ENCODE data around the gene AIFM1.

Gene AIFM1

DNA sequence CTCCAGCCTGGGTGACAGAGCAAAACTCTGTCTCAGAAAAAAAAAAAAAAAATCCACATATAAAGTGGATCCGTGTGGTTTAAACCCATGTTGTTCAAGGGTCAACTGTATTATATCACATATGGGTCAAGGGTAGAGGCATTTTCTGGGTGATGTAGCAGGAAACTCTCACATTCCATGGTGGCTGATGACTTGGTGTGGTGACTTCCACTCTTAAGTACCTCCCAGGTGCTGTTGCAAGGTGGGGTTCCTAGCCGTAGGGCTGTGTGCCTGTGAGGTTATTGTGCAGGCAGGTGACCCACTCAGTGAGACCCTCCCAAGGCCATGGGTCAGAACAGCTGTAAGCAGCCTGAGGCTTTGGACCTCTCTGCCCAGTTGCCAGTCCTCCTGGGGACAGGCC is 72.4 kb downstream of the AIFM1 start:
- DNase-seq (ENCODE audit: low spot score): no peak

DNA sequence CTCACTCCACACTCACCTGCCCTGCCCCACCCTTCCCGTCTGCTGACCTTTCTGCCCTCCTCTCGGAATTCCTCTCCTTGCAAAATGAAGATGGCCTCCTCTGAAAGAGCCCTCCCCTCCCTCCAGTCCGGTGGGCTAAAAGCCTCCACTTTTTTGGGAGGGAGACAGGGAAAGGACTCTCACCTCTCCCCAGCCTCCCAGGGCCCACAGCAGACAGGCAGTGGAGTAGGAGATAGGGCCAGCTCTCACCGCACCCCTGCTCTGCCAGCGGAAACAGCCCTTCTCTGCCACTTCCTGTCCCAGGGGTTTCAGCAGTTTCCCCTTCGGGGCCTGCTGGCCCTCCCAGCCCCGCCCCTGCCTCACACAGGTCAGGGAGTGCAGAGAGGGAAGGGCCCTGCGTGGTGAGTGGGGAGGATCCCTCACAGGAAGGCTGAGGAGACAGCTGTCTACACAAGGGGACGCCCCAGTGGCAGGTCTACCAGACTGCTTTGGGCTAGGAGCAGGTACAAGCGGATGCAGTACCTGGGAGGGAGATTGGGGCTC is 73.6 kb downstream of the AIFM1 start:
- no peak for DNase-seq (ENCODE audit: low spot score)

DNA sequence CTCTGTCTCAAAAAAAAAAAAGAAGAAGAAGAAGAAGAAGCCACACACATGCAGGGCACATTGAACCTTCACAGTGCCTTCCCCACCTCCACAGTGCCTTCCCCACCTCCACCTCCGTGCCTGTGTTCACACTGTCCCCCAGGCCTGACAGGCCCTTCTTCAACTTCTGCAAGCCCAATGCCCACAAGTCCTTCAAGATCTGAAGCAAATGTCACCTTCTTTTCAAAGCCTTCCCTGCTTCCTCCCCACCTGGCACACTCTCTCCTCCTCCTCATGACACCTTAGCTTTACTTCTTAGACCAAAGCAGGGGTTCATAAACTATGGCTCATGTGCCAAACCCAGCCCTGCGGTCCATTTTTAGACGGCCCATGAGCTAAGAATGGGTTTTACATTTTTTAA is 75.3 kb downstream of the AIFM1 start:
- no peak for DNase-seq (ENCODE audit: low spot score)

DNA sequence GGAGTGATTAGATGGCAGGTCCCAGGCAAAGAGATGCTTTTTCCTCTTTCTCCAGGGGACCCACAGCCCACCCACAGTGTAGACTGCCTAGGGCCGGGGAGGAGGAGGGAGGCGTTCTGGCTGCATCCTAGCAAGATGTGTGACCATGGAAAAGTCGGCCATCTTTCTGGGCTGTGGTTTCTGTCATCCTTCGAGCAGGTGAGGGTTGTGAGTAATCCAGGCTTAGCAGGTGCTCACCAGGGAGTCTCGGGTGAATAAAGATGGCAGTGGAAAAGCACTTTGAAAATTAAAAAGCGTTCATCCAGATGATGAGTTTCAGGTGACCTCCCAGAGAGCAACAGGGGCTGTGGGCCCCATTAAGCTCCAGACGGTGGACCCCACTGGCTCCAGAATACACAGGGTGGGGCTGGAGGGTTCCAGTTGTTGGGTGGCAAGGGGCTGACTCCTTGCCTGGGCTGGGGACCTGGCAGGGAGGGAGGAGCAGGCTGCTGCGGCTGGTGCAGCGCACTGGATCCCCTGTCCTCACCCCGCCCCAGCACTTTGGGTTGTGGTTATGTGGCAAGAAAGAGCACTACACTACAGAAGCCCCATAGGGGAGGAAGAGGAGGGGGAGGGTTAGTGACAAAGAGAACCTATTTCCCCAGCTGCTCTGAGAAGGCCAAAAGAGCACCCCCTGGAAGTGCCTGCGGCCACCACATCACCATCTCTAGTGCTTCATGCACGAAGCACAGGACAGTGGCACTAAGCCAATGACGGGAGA is 79.0 kb downstream of the AIFM1 start:
- no peak for DNase-seq (ENCODE audit: low spot score)

DNA sequence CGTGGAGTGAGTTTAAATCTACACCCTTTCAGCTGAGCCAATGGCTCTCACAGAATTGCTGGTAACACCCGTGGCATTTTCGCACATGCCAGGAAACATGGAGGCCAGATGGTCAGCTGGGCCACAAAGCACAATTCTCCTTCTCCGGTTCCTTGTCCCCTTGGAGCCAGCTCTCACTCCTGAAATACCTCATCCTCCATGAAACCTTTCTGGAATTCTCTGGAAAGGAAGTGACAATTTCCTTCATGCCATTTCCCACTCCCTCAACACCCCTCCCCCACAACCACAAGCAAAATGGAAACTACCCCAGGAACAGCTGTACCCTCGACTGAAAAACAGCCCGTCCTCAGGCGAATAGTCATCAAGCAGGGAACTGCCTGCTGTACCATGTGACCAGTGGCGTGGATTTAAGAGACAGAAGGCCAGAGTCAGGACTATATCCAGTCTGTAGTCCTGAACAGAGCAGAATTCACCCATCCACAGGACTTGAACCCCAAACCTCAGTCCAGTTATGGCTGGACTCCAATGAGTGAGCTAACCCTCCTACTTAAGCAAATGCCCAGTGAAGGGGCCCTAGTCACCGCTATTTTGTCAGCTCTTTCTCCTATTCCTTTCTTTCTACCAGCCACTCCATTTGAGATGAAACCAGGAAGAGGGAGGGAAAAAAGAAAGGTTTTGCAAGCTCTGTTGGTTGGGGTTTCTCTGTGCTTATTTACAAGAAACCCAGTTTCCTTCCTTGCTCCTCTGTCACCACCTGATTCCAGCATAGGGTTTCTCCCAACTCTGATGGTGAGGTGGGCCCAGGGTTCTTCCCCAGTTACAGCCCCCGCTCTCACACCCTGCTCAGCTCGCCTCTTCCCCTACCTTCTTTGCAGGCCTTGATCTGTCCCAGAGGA is 79.8 kb downstream of the AIFM1 start:
- DNase-seq (ENCODE audit: low spot score): no peak

DNA sequence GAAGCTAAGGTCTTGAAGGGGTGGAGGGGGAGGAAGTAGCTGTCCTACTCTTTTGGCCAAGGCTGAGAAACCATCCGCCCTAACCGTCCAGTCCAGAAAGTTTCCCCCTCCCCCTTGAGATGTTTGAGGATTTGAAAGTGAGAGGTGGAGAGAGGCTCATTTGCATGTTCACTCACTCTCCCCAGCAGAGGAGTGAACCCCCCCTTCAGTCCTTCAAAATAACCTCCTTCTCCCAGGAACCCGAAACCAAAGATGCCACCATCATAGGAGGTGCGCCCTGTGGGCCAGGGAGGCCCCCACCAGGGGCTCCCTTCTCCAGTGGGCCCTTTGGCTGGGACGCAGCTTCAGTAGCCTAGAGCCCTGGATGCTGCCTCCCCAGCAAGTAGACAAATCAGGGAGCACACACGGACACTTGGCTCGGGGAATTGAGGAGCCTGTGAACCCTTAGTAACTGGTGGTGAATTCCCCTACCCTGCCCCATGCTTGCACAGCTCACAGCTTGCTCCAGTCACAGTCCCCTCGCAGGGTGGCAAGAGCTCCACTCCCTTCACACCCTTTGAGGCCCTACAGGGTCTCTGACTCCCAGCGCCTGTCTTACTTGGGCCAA is 80.9 kb downstream of the AIFM1 start:
- DNase-seq (ENCODE audit: low spot score): no peak

DNA sequence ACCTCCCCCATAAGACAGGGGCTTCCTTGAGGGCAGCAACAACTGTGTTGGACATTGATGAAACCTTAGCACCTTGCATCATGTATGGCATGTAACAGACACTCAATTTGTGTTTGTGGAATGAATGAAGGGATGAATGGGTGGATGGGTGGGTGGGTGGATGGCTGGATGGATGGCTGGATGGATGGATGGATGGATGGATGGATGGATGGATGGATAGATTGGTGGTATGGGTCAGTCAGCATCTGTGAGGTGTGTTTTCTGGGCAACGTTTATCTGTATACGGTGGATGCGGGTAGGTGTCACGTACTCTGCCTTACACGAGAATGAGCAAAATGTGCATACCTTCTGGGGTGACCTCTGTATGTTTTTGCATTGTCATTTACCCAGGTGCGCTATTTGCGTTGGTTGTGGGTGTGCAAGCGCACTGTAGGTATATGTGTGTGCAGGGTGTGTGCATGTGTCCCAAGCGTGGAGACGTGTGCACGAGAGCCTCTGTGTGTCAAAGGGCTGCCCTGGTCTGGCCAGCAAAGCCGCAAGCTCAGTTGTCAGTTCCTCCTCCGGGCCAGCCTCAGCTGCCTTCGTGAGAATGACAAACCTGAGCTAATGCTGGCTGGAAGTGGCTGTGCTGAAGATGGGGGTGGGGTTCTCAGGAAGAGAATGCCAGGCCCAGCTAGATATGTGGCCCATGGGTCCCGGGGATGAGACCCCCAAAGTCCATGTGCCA is 81.8 kb downstream of the AIFM1 start:
- DNase-seq (ENCODE audit: low spot score): no peak

DNA sequence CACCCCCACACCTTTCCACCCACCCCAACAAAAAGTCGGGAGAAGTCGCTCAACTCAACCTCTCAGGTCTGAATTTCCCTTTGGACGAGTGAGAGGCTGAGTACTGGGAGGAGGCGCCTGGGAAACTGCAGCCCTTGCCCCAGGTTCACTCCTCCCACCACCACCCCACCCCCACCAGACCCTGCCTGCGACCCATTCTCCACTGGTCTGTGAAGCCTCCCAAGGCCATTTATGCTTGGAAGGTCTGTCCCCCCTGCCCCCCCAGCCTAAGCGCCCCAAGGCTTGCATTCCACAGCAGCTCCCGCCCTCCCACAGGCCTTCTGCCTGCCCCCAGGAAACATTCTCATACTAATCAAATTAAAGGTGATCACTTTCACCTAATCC is 82.5 kb downstream of the AIFM1 start:
- DNase-seq (ENCODE audit: low spot score): no peak

DNA sequence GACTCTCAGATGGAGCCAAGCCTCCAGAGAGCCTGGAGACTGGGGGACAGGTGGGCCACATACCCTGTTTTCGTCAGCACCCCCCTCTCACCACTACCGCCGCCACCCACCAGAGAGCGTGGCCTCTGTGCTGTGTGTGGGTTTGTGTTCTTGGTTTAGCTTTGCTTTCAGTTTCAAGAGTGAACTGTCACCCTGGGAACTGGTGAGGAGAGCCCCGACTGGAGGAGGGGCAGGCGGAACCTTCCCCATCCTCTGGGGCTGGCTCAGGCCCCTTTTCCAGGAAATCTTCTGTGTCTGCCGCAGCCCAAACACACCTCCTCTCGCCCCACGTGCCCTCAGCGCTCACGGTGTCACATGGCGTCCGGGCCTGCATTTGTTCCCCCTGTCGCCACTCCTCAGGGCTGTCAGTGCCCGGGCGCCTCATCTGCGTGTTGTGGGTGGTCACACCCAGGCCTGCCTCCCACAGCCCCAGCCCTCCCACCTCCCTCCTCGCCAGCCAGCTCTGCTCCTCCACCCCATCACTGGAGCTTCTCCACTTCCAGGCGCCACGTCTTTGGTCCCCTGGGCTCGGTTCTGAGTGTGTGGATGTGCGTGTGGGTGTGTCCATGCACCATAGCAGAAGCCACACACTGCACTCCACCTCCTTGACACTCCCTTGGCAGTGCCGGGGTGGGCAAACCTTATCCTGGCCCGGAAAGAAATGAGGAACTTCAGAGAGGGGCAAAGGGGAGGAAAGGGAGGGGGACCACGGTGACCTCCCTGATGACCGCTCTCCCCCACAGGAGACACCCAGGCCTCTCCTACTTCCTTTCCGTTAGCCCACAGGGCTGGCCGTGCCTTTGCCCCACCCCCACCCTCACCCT is 83.2 kb downstream of the AIFM1 start:
- no peak for DNase-seq (ENCODE audit: low spot score)

DNA sequence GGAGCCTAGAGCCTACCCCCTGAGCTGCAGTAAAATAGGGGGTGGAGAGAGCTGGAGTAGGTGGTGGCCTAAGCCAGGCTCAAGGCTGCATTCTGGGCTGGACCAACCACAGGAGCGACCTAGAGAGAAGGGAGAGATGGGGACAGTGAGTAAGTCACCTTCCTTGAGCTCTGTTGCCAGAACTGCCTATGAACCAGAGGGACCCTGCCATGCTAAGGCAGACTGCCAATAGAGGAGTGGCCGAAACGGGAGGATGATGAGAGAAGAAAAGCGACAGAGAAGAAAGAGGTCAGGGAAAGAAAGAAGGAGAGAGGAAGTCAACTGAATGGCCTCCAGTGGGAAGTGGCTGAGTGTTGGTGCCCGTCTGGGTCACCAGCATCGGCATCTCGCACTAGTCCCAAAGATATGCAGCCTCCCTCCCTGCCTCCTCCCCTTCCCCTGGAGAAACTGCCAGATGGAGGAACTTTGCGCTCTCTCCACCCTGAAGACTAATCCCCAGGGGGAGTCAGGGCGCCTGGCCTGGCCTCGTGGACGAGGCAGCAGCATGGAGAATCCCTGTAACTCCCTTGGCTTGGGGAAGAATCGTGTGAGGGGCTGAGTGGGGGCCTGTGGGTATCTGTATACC is 84.1 kb downstream of the AIFM1 start:
- DNase-seq (ENCODE audit: low spot score): no peak

DNA sequence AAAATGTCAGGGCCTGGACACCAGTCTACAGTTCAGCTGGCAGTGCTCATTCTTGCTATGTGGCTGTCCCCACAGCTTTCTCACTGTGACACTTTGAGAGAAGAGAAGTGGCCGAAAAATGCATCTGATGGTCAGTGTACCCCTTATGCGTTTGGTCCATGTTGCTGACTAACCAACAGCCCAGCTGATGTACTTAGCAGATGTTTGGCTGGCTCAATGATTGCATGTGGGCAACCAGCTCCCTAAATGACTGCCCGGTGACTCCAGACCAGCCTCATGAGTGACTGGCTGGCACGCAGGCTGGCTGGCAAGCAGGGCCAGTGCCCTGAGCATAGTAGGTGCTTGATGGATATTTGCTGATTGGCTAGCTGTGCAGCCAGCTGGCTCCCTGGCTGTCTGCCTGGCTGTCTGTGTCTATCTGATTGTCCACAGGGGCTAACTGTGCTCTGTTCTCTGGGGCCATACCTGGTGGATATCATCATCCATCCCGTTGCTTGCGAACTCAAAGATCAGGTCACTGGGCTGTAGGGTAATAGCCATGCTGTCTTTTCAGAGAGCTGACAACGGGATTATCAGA is 84.8 kb downstream of the AIFM1 start:
- no peak for DNase-seq (ENCODE audit: low spot score)

DNA sequence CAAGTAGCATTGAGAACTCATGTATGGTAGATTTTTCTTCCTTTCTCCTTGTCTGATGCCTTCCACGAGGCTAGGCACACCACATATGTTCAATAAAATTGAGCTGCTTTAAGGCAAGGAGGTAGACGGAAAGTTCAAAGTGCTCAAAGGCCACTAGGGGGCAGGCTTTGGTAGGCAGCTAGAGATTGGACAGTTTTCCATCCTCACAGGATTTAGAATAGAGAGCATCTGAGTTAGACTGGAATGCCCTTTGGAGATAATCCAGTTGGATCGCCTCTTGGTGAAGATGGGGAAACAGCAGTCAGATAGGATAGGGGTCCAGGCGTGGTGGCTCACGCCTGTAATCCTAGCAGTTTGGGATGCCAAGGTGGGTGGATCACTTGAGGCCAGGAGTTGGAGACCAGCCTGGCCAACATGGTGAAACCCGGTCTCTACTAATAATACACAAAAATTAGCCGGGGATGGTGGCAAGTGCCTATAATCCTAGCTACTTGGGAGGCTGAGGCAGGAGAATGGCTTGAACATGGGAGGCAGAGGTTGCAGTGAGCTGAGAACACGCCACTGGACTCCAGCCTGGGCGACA is 85.7 kb downstream of the AIFM1 start:
- no peak for DNase-seq (ENCODE audit: low spot score)
